K562 (cell line): ENCODE results near the gene VHLL. TPM values are rescaled to one million over a fixed set of nuclear protein-coding genes. Genes with fewer than 3 reads are reported as not detected.
A peak's percentile ranks its signal among the peaks of the same experiment; 100 is the strongest.

Experiments
- BDP1 ChIP-seq: IDR thresholded peaks from 3 replicates; pipeline ENCODE4 v1.6.1; 2011; ENCODE audit not compliant: insufficient read length, insufficient read depth
- CTBP1 ChIP-seq: fragments of 450-650 bp; IDR thresholded peaks from 2 replicates; pipeline ENCODE4 v1.6.1; 2016; ENCODE audit warnings: borderline replicate concordance
- CUX1 ChIP-seq: fragments of 200-800 bp; sonication (Bioruptor generic); IDR thresholded peaks from 2 replicates; pipeline ENCODE4 v1.6.1; 2016; ENCODE audit warnings: missing genetic modification characterization, missing compliant biosample characterization
- ETS2 ChIP-seq: IDR thresholded peaks from 2 replicates; pipeline ENCODE4 v1.6.1; 2016; ENCODE audit warnings: borderline replicate concordance, missing genetic modification characterization, mild to moderate bottlenecking, moderate library complexity, missing compliant biosample characterization; ENCODE audit not compliant: poor library complexity, severe bottlenecking
- MEIS2 ChIP-seq: fragments of 450-650 bp; IDR thresholded peaks from 2 replicates; pipeline ENCODE4 v1.6.1; 2014; ENCODE audit warnings: mild to moderate bottlenecking; ENCODE audit not compliant: partially characterized antibody
- MTA2 ChIP-seq: fragments of 450-650 bp; IDR thresholded peaks from 2 replicates; pipeline ENCODE4 v1.6.1; 2016; ENCODE audit warnings: low read depth
- NFE2L1 ChIP-seq: fragments of 450-650 bp; IDR thresholded peaks from 2 replicates; pipeline ENCODE4 v1.6.1; 2016; ENCODE audit warnings: missing genetic modification characterization, low read depth, mild to moderate bottlenecking, missing compliant biosample characterization, moderate library complexity, borderline replicate concordance
- PHF20 ChIP-seq: fragments of 450-650 bp; IDR thresholded peaks from 2 replicates; pipeline ENCODE4 v1.6.1; 2018; ENCODE audit not compliant: partially characterized antibody
- POLR2B ChIP-seq: fragments of 450-650 bp; IDR thresholded peaks from 2 replicates; pipeline ENCODE4 v1.6.1; 2018; ENCODE audit warnings: low read depth; ENCODE audit not compliant: partially characterized antibody
- RBM25 ChIP-seq: fragments of 200-400 bp; formaldehyde crosslinking; IDR thresholded peaks from 2 replicates; pipeline ENCODE4 v1.6.1; 2018; ENCODE audit warnings: low read length, low read depth, moderate library complexity; ENCODE audit not compliant: severe bottlenecking
- U2AF2 ChIP-seq: fragments of 200-400 bp; formaldehyde crosslinking; optimal IDR thresholded peaks from 2 replicates; pipeline ENCODE3; 2017; ENCODE audit warnings: low read depth, mild to moderate bottlenecking, low read length
- polyA plus RNA-seq, 8 experiments: library from polyadenylated mRNA; depleted of rRNA in 4 of 8; stranded (reverse) in 5 of 8; unstranded in 3 of 8; fragments of >200 nt; fragmentation: Nextera tagmentation in 2 of 8; fragmentation: Illumina TruSeq in 1 of 8; extraction: Ambion mirVana in 2 of 8; extraction: Trizol in 1 of 8; gene quantifications; 2 replicates each; pipeline versions ENCODE4 v1.2.1 to v1.2.3, GENCODE V29; 2011 to 2014; ENCODE audit warnings: inconsistent platforms in 1 of 8, missing spikeins in 1 of 8
- total RNA-seq, 7 experiments: library from RNA; depleted of rRNA in 6 of 7; stranded (reverse); fragments of >200 nt in 6 of 7; fragmentation: Illumina TruSeq in 2 of 7; extraction: Trizol in 2 of 7; gene quantifications; 2 replicates each; pipeline versions ENCODE4 v1.2.1 to v1.2.3, GENCODE V29; 2011 to 2021; ENCODE audit warnings: low replicate concordance in 1 of 7
- TF ChIP-seq, protein P1 (sequence below), 2 experiments: fragments of 450-650 bp; IDR thresholded peaks; 2 replicates each; pipeline ENCODE4 v1.6.1; 2016
- TF ChIP-seq, protein P2 (sequence below): fragments of 250-450 bp; sonication (Bioruptor Pico); IDR thresholded peaks from 2 replicates; pipeline ENCODE4 v1.8.0; 2021; ENCODE audit warnings: borderline replicate concordance, mild to moderate bottlenecking, moderate library complexity; ENCODE audit not compliant: poor library complexity, severe bottlenecking
- TF ChIP-seq, protein P3 (sequence below): sonication (generic); formaldehyde crosslinking; IDR thresholded peaks from 2 replicates; pipeline ENCODE4 v1.8.0; 2023; ENCODE audit warnings: missing genetic modification reagents, mild to moderate bottlenecking, borderline replicate concordance

VHLL gene
- total and polyA plus RNA-seq, 9 of the 15 experiments (the other 6 are each of a cell fraction or from before 2014, with no cell fraction given) = not detected

- TF ChIP-seq, protein P1, sequence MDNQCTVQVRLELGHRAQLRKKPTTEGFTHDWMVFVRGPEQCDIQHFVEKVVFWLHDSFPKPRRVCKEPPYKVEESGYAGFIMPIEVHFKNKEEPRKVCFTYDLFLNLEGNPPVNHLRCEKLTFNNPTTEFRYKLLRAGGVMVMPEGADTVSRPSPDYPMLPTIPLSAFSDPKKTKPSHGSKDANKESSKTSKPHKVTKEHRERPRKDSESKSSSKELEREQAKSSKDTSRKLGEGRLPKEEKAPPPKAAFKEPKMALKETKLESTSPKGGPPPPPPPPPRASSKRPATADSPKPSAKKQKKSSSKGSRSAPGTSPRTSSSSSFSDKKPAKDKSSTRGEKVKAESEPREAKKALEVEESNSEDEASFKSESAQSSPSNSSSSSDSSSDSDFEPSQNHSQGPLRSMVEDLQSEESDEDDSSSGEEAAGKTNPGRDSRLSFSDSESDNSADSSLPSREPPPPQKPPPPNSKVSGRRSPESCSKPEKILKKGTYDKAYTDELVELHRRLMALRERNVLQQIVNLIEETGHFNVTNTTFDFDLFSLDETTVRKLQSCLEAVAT (IDR thresholded peaks at IDR 0.05) = no peak
- peak; percentile 97 for TF ChIP-seq POLR2B
- TF ChIP-seq BDP1 = no peak
- TF ChIP-seq, protein P2, sequence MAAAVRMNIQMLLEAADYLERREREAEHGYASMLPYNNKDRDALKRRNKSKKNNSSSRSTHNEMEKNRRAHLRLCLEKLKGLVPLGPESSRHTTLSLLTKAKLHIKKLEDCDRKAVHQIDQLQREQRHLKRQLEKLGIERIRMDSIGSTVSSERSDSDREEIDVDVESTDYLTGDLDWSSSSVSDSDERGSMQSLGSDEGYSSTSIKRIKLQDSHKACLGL = no peak
- peak; percentile 92 for TF ChIP-seq PHF20
- peak; percentile 97 for TF ChIP-seq RBM25
- no peak for TF ChIP-seq MTA2
- TF ChIP-seq U2AF2 = no peak
- TF ChIP-seq CUX1 = no peak
- TF ChIP-seq NFE2L1 = no peak
- TF ChIP-seq, protein P3, sequence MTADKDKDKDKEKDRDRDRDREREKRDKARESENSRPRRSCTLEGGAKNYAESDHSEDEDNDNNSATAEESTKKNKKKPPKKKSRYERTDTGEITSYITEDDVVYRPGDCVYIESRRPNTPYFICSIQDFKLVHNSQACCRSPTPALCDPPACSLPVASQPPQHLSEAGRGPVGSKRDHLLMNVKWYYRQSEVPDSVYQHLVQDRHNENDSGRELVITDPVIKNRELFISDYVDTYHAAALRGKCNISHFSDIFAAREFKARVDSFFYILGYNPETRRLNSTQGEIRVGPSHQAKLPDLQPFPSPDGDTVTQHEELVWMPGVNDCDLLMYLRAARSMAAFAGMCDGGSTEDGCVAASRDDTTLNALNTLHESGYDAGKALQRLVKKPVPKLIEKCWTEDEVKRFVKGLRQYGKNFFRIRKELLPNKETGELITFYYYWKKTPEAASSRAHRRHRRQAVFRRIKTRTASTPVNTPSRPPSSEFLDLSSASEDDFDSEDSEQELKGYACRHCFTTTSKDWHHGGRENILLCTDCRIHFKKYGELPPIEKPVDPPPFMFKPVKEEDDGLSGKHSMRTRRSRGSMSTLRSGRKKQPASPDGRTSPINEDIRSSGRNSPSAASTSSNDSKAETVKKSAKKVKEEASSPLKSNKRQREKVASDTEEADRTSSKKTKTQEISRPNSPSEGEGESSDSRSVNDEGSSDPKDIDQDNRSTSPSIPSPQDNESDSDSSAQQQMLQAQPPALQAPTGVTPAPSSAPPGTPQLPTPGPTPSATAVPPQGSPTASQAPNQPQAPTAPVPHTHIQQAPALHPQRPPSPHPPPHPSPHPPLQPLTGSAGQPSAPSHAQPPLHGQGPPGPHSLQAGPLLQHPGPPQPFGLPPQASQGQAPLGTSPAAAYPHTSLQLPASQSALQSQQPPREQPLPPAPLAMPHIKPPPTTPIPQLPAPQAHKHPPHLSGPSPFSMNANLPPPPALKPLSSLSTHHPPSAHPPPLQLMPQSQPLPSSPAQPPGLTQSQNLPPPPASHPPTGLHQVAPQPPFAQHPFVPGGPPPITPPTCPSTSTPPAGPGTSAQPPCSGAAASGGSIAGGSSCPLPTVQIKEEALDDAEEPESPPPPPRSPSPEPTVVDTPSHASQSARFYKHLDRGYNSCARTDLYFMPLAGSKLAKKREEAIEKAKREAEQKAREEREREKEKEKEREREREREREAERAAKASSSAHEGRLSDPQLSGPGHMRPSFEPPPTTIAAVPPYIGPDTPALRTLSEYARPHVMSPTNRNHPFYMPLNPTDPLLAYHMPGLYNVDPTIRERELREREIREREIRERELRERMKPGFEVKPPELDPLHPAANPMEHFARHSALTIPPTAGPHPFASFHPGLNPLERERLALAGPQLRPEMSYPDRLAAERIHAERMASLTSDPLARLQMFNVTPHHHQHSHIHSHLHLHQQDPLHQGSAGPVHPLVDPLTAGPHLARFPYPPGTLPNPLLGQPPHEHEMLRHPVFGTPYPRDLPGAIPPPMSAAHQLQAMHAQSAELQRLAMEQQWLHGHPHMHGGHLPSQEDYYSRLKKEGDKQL (CRISPR knock-in tag) = no peak
- TF ChIP-seq MEIS2 = no peak
- TF ChIP-seq CTBP1 = peak; percentile 54; the same call in 1 of the 2 replicates
- no peak for TF ChIP-seq ETS2
These were observed 16.5 kb downstream of the VHLL start, which contains the start of gene SMG5 (continued) for GRCh38 chr1:156282479-156283222.
